Measurements from ENCODE around the gene ELAVL1. TPM values are rescaled to one million over a fixed set of nuclear protein-coding genes. Genes with fewer than 3 reads are reported as not detected.

Gene ELAVL1
- total and polyA plus RNA-seq, 2 of the 13 experiments (the other 11 are each of a cell fraction or from before 2014, with no cell fraction given), result 27.9 to 38.4 TPM

DNA sequence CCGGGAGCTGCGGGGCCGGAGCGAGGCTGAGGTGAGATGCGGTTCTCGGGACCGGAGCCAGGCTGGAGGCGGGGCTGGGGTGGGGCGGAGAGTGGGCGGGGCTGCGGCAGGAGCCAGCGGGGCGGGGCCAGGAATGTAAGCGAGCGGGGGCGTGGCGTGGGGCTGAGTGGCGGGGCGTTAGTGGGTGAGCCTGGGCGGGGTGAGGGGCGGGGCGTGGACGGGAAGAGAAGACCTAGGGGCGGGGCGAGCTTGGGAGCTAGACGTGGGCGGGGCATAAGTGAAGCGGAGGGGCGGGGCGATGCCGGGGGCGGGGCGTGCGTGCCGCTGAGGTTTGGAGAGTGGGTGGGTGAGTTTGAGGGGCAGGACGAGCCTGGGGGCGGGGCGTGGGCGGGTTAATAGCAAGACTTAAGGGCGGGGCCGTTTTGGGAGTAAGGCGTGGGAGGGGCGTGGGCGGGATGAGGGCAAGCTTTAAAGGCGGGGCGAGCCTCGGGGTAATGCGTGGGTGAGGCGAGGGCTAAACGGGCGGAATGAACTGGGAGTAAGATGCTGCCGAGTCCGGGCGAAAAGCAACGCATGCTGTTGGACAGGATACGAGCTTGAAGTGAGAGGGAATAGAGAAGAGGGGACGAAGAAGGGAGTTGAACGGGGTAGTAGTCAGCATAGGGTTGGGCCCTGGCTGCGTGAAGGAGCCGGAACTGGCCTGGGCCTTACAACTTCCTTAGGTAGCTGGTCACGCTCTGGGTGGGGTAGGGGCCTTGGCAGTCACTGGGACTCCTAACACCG is 84.7 kb downstream of the ELAVL1 start (continued):
- TF ChIP-seq, protein P1, sequence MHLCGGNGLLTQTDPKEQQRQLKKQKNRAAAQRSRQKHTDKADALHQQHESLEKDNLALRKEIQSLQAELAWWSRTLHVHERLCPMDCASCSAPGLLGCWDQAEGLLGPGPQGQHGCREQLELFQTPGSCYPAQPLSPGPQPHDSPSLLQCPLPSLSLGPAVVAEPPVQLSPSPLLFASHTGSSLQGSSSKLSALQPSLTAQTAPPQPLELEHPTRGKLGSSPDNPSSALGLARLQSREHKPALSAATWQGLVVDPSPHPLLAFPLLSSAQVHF (CRISPR knock-in tag; IDR thresholded peaks at IDR 0.05), result no peak
- TF ChIP-seq ZNF546 (CRISPR knock-in tag; conservative IDR thresholded peaks at IDR 0.05) (no peak), STAT5B (CRISPR knock-in tag; IDR thresholded peaks at IDR 0.05) (no peak), CEBPG (CRISPR knock-in tag; IDR thresholded peaks at IDR 0.05) (no peak), ISX (CRISPR knock-in tag; conservative IDR thresholded peaks at IDR 0.05) (no peak), NR1H2 (CRISPR knock-in tag; IDR thresholded peaks at IDR 0.05; ENCODE audit: borderline replicate concordance, low read depth) (no peak), NR2F2 (IDR thresholded peaks at IDR 0.05; ENCODE audit: borderline replicate concordance, low read depth) (no peak), ZNF782 (CRISPR knock-in tag; IDR thresholded peaks at IDR 0.05; ENCODE audit: borderline replicate concordance) (no peak), POLR2A (IDR thresholded peaks at IDR 0.05; ENCODE audit: insufficient read depth in 1 of 2, low read depth in 2 of 2, low read length in 2 of 2) (no peak), SALL1 (CRISPR knock-in tag; IDR thresholded peaks at IDR 0.05) (0 out of 2 replicates have a peak, but pooled peaks have one; percentile 12), ZNF644 (CRISPR knock-in tag; IDR thresholded peaks at IDR 0.05; ENCODE audit: low read depth) (no peak), SMAD9 (CRISPR knock-in tag; IDR thresholded peaks at IDR 0.05) (no peak), ZNF816 (CRISPR knock-in tag; IDR thresholded peaks at IDR 0.05; ENCODE audit: borderline replicate concordance) (0 out of 2 replicates have a peak, but pooled peaks have one; percentile 1), MED13 (CRISPR knock-in tag; IDR thresholded peaks at IDR 0.05) (no peak), ARNT2 (CRISPR knock-in tag; IDR thresholded peaks at IDR 0.05; ENCODE audit: low read depth) (no peak)
- TF ChIP-seq, protein P2, sequence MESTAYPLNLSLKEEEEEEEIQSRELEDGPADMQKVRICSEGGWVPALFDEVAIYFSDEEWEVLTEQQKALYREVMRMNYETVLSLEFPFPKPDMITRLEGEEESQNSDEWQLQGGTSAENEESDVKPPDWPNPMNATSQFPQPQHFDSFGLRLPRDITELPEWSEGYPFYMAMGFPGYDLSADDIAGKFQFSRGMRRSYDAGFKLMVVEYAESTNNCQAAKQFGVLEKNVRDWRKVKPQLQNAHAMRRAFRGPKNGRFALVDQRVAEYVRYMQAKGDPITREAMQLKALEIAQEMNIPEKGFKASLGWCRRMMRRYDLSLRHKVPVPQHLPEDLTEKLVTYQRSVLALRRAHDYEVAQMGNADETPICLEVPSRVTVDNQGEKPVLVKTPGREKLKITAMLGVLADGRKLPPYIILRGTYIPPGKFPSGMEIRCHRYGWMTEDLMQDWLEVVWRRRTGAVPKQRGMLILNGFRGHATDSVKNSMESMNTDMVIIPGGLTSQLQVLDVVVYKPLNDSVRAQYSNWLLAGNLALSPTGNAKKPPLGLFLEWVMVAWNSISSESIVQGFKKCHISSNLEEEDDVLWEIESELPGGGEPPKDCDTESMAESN (CRISPR knock-in tag; conservative IDR thresholded peaks at IDR 0.05), result no peak
- TF ChIP-seq, protein P3, sequence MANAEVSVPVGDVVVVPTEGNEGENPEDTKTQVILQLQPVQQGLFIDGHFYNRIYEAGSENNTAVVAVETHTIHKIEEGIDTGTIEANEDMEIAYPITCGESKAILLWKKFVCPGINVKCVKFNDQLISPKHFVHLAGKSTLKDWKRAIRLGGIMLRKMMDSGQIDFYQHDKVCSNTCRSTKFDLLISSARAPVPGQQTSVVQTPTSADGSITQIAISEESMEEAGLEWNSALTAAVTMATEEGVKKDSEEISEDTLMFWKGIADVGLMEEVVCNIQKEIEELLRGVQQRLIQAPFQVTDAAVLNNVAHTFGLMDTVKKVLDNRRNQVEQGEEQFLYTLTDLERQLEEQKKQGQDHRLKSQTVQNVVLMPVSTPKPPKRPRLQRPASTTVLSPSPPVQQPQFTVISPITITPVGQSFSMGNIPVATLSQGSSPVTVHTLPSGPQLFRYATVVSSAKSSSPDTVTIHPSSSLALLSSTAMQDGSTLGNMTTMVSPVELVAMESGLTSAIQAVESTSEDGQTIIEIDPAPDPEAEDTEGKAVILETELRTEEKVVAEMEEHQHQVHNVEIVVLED (CRISPR knock-in tag; IDR thresholded peaks at IDR 0.05; ENCODE audit: borderline replicate concordance), result 0 out of 2 replicates have a peak, but pooled peaks have one; percentile 6
- TF ChIP-seq, protein P4, sequence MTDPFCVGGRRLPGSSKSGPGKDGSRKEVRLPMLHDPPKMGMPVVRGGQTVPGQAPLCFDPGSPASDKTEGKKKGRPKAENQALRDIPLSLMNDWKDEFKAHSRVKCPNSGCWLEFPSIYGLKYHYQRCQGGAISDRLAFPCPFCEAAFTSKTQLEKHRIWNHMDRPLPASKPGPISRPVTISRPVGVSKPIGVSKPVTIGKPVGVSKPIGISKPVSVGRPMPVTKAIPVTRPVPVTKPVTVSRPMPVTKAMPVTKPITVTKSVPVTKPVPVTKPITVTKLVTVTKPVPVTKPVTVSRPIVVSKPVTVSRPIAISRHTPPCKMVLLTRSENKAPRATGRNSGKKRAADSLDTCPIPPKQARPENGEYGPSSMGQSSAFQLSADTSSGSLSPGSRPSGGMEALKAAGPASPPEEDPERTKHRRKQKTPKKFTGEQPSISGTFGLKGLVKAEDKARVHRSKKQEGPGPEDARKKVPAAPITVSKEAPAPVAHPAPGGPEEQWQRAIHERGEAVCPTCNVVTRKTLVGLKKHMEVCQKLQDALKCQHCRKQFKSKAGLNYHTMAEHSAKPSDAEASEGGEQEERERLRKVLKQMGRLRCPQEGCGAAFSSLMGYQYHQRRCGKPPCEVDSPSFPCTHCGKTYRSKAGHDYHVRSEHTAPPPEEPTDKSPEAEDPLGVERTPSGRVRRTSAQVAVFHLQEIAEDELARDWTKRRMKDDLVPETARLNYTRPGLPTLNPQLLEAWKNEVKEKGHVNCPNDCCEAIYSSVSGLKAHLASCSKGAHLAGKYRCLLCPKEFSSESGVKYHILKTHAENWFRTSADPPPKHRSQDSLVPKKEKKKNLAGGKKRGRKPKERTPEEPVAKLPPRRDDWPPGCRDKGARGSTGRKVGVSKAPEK (CRISPR knock-in tag; IDR thresholded peaks at IDR 0.05; ENCODE audit: borderline replicate concordance), result no peak
